DMS53 treated with DMSO at 0.1 percent for 48 hours (cell line): Measurements from ENCODE around the gene SOCS6.
"Not testable (repeated sequence)": the region's sequence is repeated elsewhere in the genome, so short reads cannot be mapped to it uniquely, and the experiment has no call there.

Experiments
- DNase-seq: peaks from one replicate; lab custom pipeline; 2025; ENCODE audit not compliant: unreplicated experiment; lab: John Stamatoyannopoulos, UW

The SOCS6 gene

GRCh38 chr18:70321616-70322015 lies 32.8 kb downstream of the SOCS6 start:
- no peak for DNase-seq

GRCh38 chr18:70322385-70322784 lies 33.5 kb downstream of the SOCS6 start:
- no peak for DNase-seq

GRCh38 chr18:70322928-70323327 lies 34.1 kb downstream of the SOCS6 start:
- no peak for DNase-seq

GRCh38 chr18:70324897-70325296 lies 36.1 kb downstream of the SOCS6 start:
- DNase-seq = no peak

GRCh38 chr18:70326255-70326654 lies 37.4 kb downstream of the SOCS6 start:
- no peak for DNase-seq

GRCh38 chr18:70328169-70328568 lies 39.3 kb downstream of the SOCS6 start:
- no peak for DNase-seq

- DNase-seq = no peak
Observed at GRCh38 chr18:70329071-70329470, 40.2 kb downstream of the SOCS6 start.

- DNase-seq = no peak
Observed at GRCh38 chr18:70330887-70331286, 42.0 kb downstream of the SOCS6 start.

GRCh38 chr18:70331456-70332097 lies 42.7 kb downstream of the SOCS6 start:
- DNase-seq = no peak

GRCh38 chr18:70332694-70333093 lies 43.8 kb downstream of the SOCS6 start:
- no peak for DNase-seq

- no peak for DNase-seq
Observed at GRCh38 chr18:70333316-70333715, 44.5 kb downstream of the SOCS6 start.

- peak; percentile 56 for DNase-seq
Observed at GRCh38 chr18:70333757-70334156, 44.9 kb downstream of the SOCS6 start.

- no peak for DNase-seq
Observed at GRCh38 chr18:70334264-70334663, 45.4 kb downstream of the SOCS6 start.

GRCh38 chr18:70334728-70335329 lies 46.0 kb downstream of the SOCS6 start:
- DNase-seq = peak; percentile 73

- no peak for DNase-seq
Observed at GRCh38 chr18:70335892-70336726, 47.3 kb downstream of the SOCS6 start.

GRCh38 chr18:70337139-70337972 lies 48.5 kb downstream of the SOCS6 start:
- peak; percentile 77 for DNase-seq

- DNase-seq = no peak
Observed at GRCh38 chr18:70338890-70339289, 50.0 kb downstream of the SOCS6 start.

GRCh38 chr18:70339915-70340314 lies 51.1 kb downstream of the SOCS6 start:
- no peak for DNase-seq

GRCh38 chr18:70348481-70348880 lies 59.6 kb downstream of the SOCS6 start:
- DNase-seq = not testable (repeated sequence)

- DNase-seq = no peak
Observed at GRCh38 chr18:70349316-70349715, 60.5 kb downstream of the SOCS6 start.

GRCh38 chr18:70354080-70354479 lies 65.2 kb downstream of the SOCS6 start:
- no peak for DNase-seq
